Stimulated activated CD8-positive, alpha-beta memory T cell treated with anti-CD3 and anti-CD28 coated beads, Interleukin-2, amount 100 ng/mL, for 48 hours (primary cell): ENCODE results near the gene NME2.
"Not testable (repeated sequence)": the region's sequence is repeated elsewhere in the genome, so short reads cannot be mapped to it uniquely, and the experiment has no call there.

Experiments used
- DNase-seq, 2 donors: peaks; one replicate each; pipeline ENCODE4 v3.0.0-alpha.2; 2020; ENCODE audit warnings: low read depth in 2 of 2

NME2 gene

GRCh38 chr17:51152766-51153209 is 13.4 kb upstream of the NME2 start:
- DNase-seq, result no peak

GRCh38 chr17:51153210-51154072 is 12.8 kb upstream of the NME2 start, which contains the start of gene NME1:
Gene NME1, plus strand, starts transcription at chr17:51153559. Its CDS starts 2,096 bp downstream, at chr17:51155655.
- peak; percentile 92 to 94 for DNase-seq

- DNase-seq, result no peak
These were observed 12.0 kb upstream of the NME2 start for GRCh38 chr17:51154176-51154575.

GRCh38 chr17:51155416-51155815 is 10.8 kb upstream of the NME2 start:
- DNase-seq, result no peak

DNA sequence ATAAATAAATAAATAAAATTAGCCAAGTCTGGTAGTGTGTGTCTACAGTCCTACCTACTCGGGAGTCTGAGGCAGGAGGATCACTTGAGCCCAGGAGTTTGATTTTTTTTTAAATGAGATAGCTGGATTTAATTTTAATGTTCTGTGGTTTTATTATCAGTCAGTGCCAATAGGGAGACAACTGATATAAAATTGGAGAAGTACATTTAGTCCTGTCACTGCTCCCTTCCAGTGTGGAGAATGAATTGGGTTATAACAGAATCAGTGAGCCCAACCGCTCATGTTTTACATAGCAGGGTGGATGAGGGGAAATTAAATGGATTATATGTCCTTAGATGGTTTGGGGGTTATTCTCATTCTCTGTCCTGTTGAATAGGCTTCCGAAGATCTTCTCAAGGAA is 6.6 kb upstream of the NME2 start:
- DNase-seq, result no peak

DNA sequence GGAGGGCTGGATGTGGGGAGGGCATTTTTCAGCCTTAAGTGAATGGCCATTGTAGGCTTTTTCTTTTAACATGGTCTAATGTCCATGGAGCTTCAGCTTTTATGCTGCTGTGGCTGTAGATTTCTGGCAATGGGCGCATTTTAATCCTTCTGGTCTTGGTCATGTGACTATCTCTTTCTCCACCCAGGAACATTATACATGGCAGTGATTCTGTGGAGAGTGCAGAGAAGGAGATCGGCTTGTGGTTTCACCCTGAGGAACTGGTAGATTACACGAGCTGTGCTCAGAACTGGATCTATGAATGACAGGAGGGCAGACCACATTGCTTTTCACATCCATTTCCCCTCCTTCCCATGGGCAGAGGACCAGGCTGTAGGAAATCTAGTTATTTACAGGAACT is 4.7 kb upstream of the NME2 start:
- no peak for DNase-seq

DNA sequence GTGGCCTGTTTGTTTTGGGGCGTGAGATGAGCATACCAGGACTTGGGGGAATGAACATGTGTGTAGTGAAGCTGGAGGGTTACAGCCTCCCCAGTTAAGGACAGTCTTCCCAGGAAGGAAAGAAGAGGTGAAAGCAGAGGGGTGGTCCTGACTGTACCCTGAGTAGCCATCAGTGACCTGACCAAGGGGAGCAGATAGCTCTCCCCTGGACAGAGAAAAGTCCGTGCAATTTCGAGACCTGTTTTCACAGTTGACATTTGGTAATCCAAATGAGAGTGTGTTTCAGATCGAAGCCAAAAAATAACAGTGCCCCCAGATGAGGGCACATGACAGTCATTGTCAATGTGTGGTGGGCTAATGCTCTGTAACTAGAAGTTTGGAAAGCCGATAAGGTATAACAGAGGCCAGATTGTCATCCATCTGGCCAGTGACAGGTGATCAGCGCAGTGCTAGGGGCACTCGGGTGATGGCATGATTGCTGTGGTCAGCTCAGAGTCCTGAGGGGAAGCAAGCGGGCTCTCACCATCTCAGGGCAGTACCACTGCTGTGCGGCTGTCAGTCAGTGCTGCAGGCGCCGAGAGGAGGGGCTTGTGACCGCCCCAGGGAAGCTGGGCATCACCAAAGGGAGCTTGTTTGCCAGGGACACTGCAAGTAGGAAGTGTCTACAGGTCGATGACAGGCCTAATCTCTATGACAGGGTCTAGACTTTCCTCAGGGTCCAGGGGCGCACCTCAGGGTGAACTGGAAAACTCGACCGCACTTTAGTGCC is 1.1 kb upstream of the NME2 start:
- no peak for DNase-seq

- no peak for DNase-seq
These were observed 472 bp upstream of the NME2 start for GRCh38 chr17:51165680-51166197.

GRCh38 chr17:51166987-51167931 is 1.0 kb downstream of the NME2 start:
- DNase-seq, result peak; percentile 62 to 67

GRCh38 chr17:51169340-51169739 is 3.1 kb downstream of the NME2 start:
- no peak for DNase-seq

DNA sequence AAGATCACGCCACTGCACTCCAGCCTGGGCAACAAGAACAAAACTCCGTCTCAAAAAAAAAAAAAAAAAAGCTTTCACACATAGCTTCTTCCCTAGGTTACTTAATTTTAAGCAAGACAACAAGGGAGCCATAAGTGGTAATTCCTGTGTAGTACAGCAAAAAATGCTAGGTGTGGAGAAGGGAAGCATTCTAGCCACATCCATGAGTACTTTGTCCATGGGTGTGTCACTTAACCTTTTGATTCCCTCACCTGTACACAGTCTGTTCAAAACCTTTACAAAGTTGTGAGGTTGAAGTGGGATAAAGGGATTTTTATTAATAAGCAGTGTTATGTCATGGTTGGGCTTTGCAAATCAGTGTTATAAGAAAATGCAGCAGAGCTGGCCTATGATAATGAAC is 4.5 kb downstream of the NME2 start:
- DNase-seq, result no peak

GRCh38 chr17:51172030-51172429 is 5.8 kb downstream of the NME2 start:
- DNase-seq, result not testable (repeated sequence)

DNA sequence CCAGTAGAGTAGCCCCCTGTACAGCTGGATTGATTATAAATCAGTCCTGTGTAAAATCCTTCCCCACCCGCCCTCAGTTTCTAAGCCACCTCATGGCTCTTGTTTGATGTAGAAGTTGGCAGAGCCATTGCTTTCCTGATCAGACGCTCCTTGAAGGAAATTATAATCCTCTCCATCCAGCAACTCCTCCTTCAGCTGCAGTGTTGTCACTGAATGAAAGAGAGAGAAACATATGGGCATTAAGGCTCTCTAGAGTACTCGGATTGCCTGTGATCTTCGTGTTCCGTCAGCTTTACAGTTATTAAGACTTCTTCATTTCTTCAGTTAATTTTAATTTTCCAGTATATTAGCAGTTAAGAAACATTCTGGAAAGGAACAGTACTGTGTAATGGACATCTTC is 14.3 kb downstream of the NME2 start:
- DNase-seq, result no peak

GRCh38 chr17:51184124-51184523 is 17.9 kb downstream of the NME2 start:
- DNase-seq, result no peak

DNA sequence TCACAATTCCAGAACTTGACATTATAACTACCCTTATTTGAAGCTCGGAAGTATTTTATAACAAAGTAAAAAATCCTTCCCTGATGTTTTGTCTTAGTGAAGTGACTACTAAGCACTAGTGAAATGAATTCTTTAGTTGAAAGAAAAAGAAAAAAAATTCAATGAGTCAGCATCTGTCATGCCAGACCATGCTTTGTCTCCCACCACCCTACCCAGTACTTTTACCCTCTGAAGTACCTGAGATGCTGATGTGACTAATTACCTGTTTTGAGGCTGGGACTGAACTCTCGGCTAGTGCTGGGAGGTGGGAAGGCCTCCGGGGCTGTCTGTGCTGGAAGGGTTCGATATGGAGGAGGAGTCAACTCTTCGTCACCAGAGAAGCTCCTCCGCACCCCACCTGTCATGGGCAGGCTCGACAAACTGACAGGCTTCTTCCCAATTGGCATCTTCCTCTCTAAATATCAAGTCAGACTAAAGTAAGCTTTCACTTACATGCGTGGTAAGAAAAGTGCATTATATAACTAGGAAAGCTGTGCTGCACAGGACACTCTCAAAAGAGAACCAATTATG is 19.6 kb downstream of the NME2 start:
- no peak for DNase-seq

DNA sequence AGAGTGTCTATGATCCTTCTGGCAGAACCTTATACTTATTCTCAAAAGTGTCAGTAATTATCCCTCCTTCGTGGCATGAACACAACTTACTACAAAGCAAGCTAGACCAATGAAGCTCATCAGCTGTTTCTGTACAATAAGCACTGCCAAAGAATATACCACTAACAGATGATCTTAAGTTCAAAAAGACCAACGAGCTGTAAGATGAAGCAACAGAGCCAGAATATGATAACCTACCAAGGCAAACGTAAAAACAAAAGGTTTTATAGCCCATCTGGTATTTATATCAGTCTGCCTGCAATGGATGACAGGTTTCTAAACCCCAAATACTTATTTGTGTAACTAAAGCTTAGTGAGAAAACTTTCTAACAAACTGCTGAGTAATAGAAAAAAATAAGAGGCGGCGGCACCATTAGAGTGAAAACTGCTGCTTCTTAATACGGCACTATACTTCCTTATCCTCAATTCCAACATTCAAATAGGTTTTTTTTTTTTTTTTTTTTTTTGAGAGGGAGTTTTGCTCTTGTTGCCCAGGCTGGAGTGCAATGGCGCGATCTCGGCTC is 22.1 kb downstream of the NME2 start:
- DNase-seq, result no peak

DNA sequence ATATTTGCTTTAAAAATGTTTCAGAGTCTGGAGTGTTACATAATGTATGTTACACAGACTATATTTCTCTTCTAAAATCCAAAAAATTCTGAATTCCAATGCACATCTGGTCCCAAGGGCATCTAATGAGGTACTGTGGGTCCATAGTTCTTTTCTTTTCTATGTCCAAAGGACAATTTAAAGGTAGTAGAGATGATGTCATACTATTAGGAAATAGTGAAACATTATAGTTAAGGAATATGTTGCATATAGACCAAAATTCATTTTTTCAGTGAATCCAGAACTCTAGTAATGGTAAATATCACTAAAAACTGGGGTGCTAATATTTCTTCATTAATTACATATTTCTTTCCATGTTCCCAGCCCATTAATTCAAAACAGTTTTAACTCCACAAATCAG is 23.0 kb downstream of the NME2 start:
- DNase-seq, result no peak

- no peak for DNase-seq
These were observed 23.4 kb downstream of the NME2 start for GRCh38 chr17:51189628-51190027.

DNA sequence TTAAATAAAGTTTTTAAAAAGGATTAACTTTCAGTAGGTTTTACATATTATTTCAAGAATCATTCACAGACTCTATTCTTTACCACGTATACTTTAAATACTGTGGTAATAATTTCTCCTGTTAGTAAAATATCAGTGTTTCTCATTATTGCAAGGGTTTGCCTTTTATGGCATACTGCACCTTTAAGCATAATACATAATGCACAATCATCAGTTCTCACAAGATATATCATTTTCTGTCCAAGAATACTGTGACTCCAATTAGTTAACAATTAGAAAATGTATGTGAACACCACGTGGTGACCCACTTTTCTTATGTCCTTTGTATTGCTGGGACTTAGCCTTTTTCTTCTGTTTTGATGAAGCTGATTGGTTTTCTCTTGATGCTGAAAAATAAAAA is 25.7 kb downstream of the NME2 start:
- no peak for DNase-seq

- no peak for DNase-seq
These were observed 31.5 kb downstream of the NME2 start for GRCh38 chr17:51197754-51198153.

GRCh38 chr17:51200295-51200694 is 34.1 kb downstream of the NME2 start:
- DNase-seq, result no peak
